Caco-2 (cell line): ENCODE results near the gene THY1. TPM values are rescaled to one million over a fixed set of nuclear protein-coding genes. Genes with fewer than 3 reads are reported as not detected.

Source experiments
- BruUV-seq: library from RNA; stranded (reverse); fragments of 400-500 nt; replicated peaks from 2 replicates; lab custom pipeline; 2021; lab: Mats Ljungman, UMichigan
- CTCF ChIA-PET: fragments of 300-600 bp; sonication (Branson Sonifier 250); formaldehyde crosslinking; loops from one replicate; lab custom pipeline; 2022; ENCODE audit warnings: antibody characterized with exemption; lab: Charles Lee
- POLR2A ChIA-PET: fragments of 300-600 bp; sonication (Branson Sonifier 250); formaldehyde crosslinking; loops from one replicate; lab custom pipeline; 2022; ENCODE audit warnings: antibody characterized with exemption; lab: Charles Lee
- DNase-seq, 2 experiments: peaks; one replicate each; pipeline versions ENCODE4 v3.0.0 to v3.0.0-alpha.2; 2020 to 2022
- H3K27me3 ChIP-seq: replicated peaks from 2 replicates; pipeline ENCODE4 v1.6.0; 2011; ENCODE audit warnings: low read length; ENCODE audit not compliant: control insufficient read depth, insufficient read depth
- H3K36me3 ChIP-seq: 2 replicates; pipeline ENCODE4 v1.5.1; 2011; ENCODE audit warnings: low read length; ENCODE audit not compliant: control insufficient read depth, insufficient read depth
- H3K4me1 ChIP-seq: fragments of 250-450 bp; sonication (Bioruptor Pico); 2 replicates; pipeline ENCODE4 v1.5.1; 2020; ENCODE audit warnings: mild to moderate bottlenecking
- H3K4me3 ChIP-seq: 2 replicates; pipeline ENCODE4 v1.5.1; 2011; ENCODE audit warnings: low read depth, mild to moderate bottlenecking, control low read depth, low read length
- H3K9me3 ChIP-seq: fragments of 250-450 bp; sonication (Bioruptor Pico); 2 replicates; pipeline ENCODE4 v1.5.1; 2020; ENCODE audit warnings: mild to moderate bottlenecking, moderate library complexity
- H3K27ac Mint-ChIP-seq: one replicate; pipeline ENCODE4 v1.8.0; 2022; ENCODE audit warnings: mixed read lengths; ENCODE audit not compliant: unreplicated experiment
- H3K27me3 Mint-ChIP-seq: one replicate; pipeline ENCODE4 v1.8.0; 2022; ENCODE audit warnings: mixed read lengths; ENCODE audit not compliant: insufficient read depth, unreplicated experiment
- H3K36me3 Mint-ChIP-seq: one replicate; pipeline ENCODE4 v1.8.0; 2022; ENCODE audit warnings: mild to moderate bottlenecking, mixed read lengths; ENCODE audit not compliant: insufficient read depth, unreplicated experiment
- H3K4me1 Mint-ChIP-seq: one replicate; pipeline ENCODE4 v1.8.0; 2022; ENCODE audit warnings: low read depth, mixed read lengths; ENCODE audit not compliant: unreplicated experiment
- H3K4me3 Mint-ChIP-seq: one replicate; pipeline ENCODE4 v1.8.0; 2022; ENCODE audit warnings: mild to moderate bottlenecking, moderate library complexity, mixed read lengths; ENCODE audit not compliant: unreplicated experiment
- H3K9me3 Mint-ChIP-seq: one replicate; pipeline ENCODE4 v1.8.0; 2022; ENCODE audit warnings: mixed read lengths; ENCODE audit not compliant: unreplicated experiment
- intact Hi-C: fragments of 100-400 bp; cut with micrococcal nuclease; formaldehyde crosslinking; loops from one replicate; pipeline ENCODE4 v1.10.0; 2022; ENCODE audit not compliant: unreplicated experiment
- total RNA-seq: library from RNA; stranded (reverse); gene quantifications from 2 replicates; pipeline ENCODE4 v1.2.3, GENCODE V29; 2022
- TF ChIP-seq, protein P1 (sequence below), 2 experiments: fragments of 200-600 bp in 1 of 2; IDR thresholded peaks; 1 replicate in 1 of 2; 2 replicates in 1 of 2; pipeline versions ENCODE4 v1.5.1 to v1.8.0; 2011 to 2022; ENCODE audit warnings: antibody characterized with exemption in 1 of 2, control low read depth in 1 of 2, inconsistent platforms in 1 of 2, low read depth in 1 of 2, low read length in 1 of 2, mild to moderate bottlenecking in 1 of 2, moderate library complexity in 1 of 2; ENCODE audit not compliant: insufficient read depth in 1 of 2, severe bottlenecking in 1 of 2, unreplicated experiment in 1 of 2

The THY1 gene
- total RNA-seq, 1 experiment from 2014 or later: not detected

- Mint-ChIP-seq H3K36me3 (no peaks in the 10 kb centered on the region), H3K9me3 (no peaks in the 10 kb centered on the region), H3K4me3 (peak overlapping the region; percentile 69), H3K27me3 (no peaks in the 10 kb centered on the region), H3K4me1 (peaks cover 62% of the 10 kb centered on the region), H3K27ac (peak overlapping the region; percentile 93)
- peaks cover 63% of the 10 kb centered on the region for H3K4me1 ChIP-seq
- CTCF ChIA-PET: interaction anchor here (0.8 to 11.8 kb wide), 11 partner anchors 10 to 166 kb away, joined by 3 to 220 read pairs (median 6); partner anchors contain the start of genes C1QTNF5, CBL, MCAM and USP2
- no peaks in the 10 kb centered on the region for H3K27me3 ChIP-seq
- intact Hi-C loops: loop anchor here (2.0 kb wide), 1 partner anchor 16 kb away; no protein-coding TSS in a partner anchor
- H3K4me3 ChIP-seq: peak overlapping the region; percentile 10
- TF ChIP-seq, protein P1, sequence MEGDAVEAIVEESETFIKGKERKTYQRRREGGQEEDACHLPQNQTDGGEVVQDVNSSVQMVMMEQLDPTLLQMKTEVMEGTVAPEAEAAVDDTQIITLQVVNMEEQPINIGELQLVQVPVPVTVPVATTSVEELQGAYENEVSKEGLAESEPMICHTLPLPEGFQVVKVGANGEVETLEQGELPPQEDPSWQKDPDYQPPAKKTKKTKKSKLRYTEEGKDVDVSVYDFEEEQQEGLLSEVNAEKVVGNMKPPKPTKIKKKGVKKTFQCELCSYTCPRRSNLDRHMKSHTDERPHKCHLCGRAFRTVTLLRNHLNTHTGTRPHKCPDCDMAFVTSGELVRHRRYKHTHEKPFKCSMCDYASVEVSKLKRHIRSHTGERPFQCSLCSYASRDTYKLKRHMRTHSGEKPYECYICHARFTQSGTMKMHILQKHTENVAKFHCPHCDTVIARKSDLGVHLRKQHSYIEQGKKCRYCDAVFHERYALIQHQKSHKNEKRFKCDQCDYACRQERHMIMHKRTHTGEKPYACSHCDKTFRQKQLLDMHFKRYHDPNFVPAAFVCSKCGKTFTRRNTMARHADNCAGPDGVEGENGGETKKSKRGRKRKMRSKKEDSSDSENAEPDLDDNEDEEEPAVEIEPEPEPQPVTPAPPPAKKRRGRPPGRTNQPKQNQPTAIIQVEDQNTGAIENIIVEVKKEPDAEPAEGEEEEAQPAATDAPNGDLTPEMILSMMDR (IDR thresholded peaks at IDR 0.05; ENCODE audit: insufficient read depth in 1 of 2, low read depth in 1 of 2, low read length in 1 of 2, severe bottlenecking in 1 of 2, unreplicated experiment in 1 of 2): no peak
- POLR2A ChIA-PET: interaction anchor here (1.0 to 1.8 kb wide), 6 partner anchors 10 to 283 kb away, joined by 3 to 7 read pairs (median 4); partner anchors contain the start of genes C1QTNF5, HMBS and RNF26
- peak; percentile 87 to 89 for DNase-seq
- no peaks in the 10 kb centered on the region for H3K36me3 ChIP-seq
- no TSS peak for BruUV-seq
- H3K9me3 ChIP-seq: no peaks in the 10 kb centered on the region
Measured at GRCh38 chr11:119368121-119369034, 54.6 kb downstream of the THY1 start.

DNA sequence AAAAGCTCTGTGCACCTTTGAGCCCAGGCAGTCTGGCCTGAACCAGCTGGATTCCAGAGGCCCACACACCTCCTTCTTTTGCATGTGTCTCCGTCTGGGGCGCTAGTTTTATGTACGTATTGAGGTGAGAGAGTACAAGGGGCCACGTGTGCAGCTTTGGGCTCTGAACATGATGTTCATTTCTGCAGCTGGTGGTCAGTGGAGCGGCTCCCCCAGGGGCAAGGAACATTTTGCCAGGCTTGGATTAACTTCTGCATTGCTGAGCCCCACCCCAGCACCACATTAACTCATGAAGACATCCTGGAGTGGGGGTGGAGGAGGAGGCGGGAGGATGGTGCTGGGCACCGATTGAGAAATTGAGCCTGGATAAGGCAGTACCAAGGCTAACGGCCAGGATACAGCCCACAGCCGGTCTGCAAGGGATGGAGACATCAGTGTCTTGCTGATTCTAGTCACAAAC is 55.3 kb downstream of the THY1 start:
- peak overlapping the region; percentile 93 for H3K27ac Mint-ChIP-seq

More for the DNA sequence above, 55.3 kb downstream of the THY1 start:
- BruUV-seq: no TSS peak
- Mint-ChIP-seq H3K27me3 (no peaks in the 10 kb centered on the region), H3K4me3 (peak overlapping the region; percentile 69), H3K4me1 (peaks cover 66% of the 10 kb centered on the region), H3K9me3 (no peaks in the 10 kb centered on the region), H3K36me3 (no peaks in the 10 kb centered on the region)
- Histone ChIP-seq H3K36me3 (no peaks in the 10 kb centered on the region), H3K9me3 (no peaks in the 10 kb centered on the region), H3K4me3 (no peak overlapping the region), H3K27me3 (no peaks in the 10 kb centered on the region), H3K4me1 (peaks cover 70% of the 10 kb centered on the region)
- TF ChIP-seq, protein P1 (IDR thresholded peaks at IDR 0.05; ENCODE audit: insufficient read depth in 1 of 2, low read depth in 1 of 2, low read length in 1 of 2, severe bottlenecking in 1 of 2, unreplicated experiment in 1 of 2): no peak
- DNase-seq: no peak
- intact Hi-C loops: loop anchor here (2.0 kb wide), 1 partner anchor 15 kb away; no protein-coding TSS in a partner anchor
- ChIA-PET CTCF (interaction anchor here (1.1 to 11.8 kb wide), 7 partner anchors 13 to 162 kb away, joined by 3 to 220 read pairs (median 8); partner anchors contain the start of genes C1QTNF5, CBL and USP2), POLR2A (interaction anchor here (1.0 to 1.8 kb wide), 5 partner anchors 26 to 283 kb away, joined by 3 to 7 read pairs (median 6); partner anchors contain the start of genes C1QTNF5, HMBS and RNF26)

Other genes starting within 250 kb of the THY1 start
- 9.6 and 10.0 TPM in 2 replicates for gene NHERF4, start 237.7 kb downstream of the THY1 start, total RNA-seq
- gene CBL, start 216.8 kb downstream of the THY1 start, total RNA-seq: 52.7 and 53.5 TPM in 2 replicates
- gene MCAM, start 106.0 kb downstream of the THY1 start, total RNA-seq: 8.3 and 9.8 TPM in 2 replicates
- gene RNF26, start 88.6 kb downstream of the THY1 start, total RNA-seq: 85.8 and 92.7 TPM in 2 replicates
- 0.56 and 1.2 TPM in 2 replicates for gene C1QTNF5, start 82.3 kb downstream of the THY1 start, total RNA-seq
- gene MFRP, start 76.5 kb downstream of the THY1 start, total RNA-seq: not detected in 2 replicates
- gene USP2, start 41.5 kb downstream of the THY1 start, total RNA-seq: 13.9 and 14.4 TPM in 2 replicates